ENCODE measurements around the gene MFSD11.

GRCh38 chr17:76812968-76813367, 75.0 kb downstream of the MFSD11 start:
- TF ChIP-seq MAX (IDR thresholded peaks at IDR 0.05) = no peak
- TF ChIP-seq EP300 (IDR thresholded peaks at IDR 0.05; ENCODE audit: borderline replicate concordance) = no peak
